Breast epithelium (tissue), 4 donors: ENCODE data around the gene OCA2. TPM values are rescaled to one million over a fixed set of nuclear protein-coding genes. Genes with fewer than 3 reads are reported as not detected.

Experiments used
- DNase-seq, 2 donors: peaks; one replicate each; pipeline ENCODE4 v3.0.0-alpha.2; 2019; ENCODE audit warnings: low spot score in 2 of 2
- H3K27ac ChIP-seq, 2 donors: fragments of 200-600 bp; sonication (generic) in 1 of 2; one replicate each; pipeline ENCODE4 v1.5.1; 2016 to 2019; ENCODE audit warnings: mild to moderate bottlenecking in 1 of 2
- H3K27me3 ChIP-seq, 2 donors: fragments of 200-600 bp; sonication (generic) in 1 of 2; one replicate each; pipeline versions ENCODE4 v1.5.1 to v1.6.0; 2017 to 2019; ENCODE audit warnings: control low read depth in 1 of 2, mild to moderate bottlenecking in 1 of 2
- H3K36me3 ChIP-seq: fragments of 200-600 bp; one replicate; pipeline ENCODE4 v1.5.1; 2019
- H3K4me1 ChIP-seq, 2 donors: fragments of 200-600 bp; sonication (generic); one replicate each; pipeline ENCODE4 v1.5.1; 2016 to 2019; ENCODE audit warnings: control low read depth in 1 of 2
- H3K4me3 ChIP-seq, 3 donors: fragments of 200-600 bp; sonication (generic); 1 replicate in 2 of 3; 2 replicates in 1 of 3; pipeline ENCODE4 v1.5.1; 2016 to 2019; ENCODE audit warnings: mild to moderate bottlenecking in 3 of 3, moderate library complexity in 2 of 3
- H3K9me3 ChIP-seq, 2 donors: fragments of 200-600 bp; sonication (generic) in 1 of 2; one replicate each; pipeline ENCODE4 v1.5.1; 2016 to 2019; ENCODE audit warnings: control low read depth in 1 of 2
- POLR2A ChIP-seq: fragments of 450-650 bp; IDR thresholded peaks from one replicate; pipeline ENCODE4 v1.6.1; 2016; ENCODE audit warnings: antibody characterized with exemption, mild to moderate bottlenecking, moderate library complexity
- POLR2AphosphoS5 ChIP-seq, 3 donors: sonication (generic); formaldehyde crosslinking; IDR thresholded peaks; one replicate each; pipeline ENCODE4 v1.6.1; 2017; ENCODE audit warnings: antibody characterized with exemption in 3 of 3
- intact Hi-C: fragments of 100-400 bp; cut with DNase I; formaldehyde crosslinking; loops from one replicate; pipeline ENCODE4 v1.15.1; 2023; ENCODE audit warnings: low total_unique reads
- total RNA-seq, 3 donors: library from RNA; depleted of rRNA; stranded (reverse); fragments of >200 nt; gene quantifications; one replicate each; pipeline ENCODE4 v1.1.0, GENCODE V29; 2016
- TF ChIP-seq, protein P1 (sequence below), 3 donors: fragments of 450-650 bp; IDR thresholded peaks; one replicate each; pipeline ENCODE4 v1.5.1; 2016 to 2017; ENCODE audit warnings: antibody characterized with exemption in 3 of 3, mild to moderate bottlenecking in 3 of 3, moderate library complexity in 3 of 3

The OCA2 gene
- total RNA-seq, 3 donors from 2014 or later: 0.59 to 0.80 (median 0.66) TPM

DNA sequence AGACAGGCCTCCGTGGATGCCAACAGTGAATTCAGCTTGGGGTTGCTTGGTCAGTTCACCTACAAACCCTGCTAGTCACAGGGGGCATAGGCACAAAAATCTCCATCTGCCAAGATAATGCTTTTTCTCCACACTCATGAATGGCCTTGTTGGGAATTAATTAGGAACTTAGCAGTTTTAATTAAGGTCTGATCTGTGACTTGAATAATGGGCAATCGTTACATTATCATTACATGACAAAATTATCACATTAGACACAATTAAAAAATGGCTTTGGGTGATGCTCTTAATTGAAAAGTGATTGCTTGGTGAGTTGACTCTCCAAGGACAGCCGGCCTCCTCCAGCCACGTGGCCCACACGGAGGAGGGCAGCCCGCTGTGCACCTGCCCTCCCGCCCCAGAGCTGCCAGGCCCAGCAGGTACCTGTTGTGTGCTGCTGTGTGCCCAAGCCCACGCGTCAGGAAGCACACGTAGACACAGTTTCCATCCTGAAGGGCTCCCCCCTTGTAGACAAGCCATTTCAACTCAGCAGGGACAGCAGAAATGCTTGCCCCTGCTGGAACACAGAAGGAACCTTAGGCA is 274.2 kb downstream of the OCA2 start:
- Histone ChIP-seq H3K4me1 (no peaks in the 10 kb centered on the region), H3K27me3 (no peaks in the 10 kb centered on the region), H3K4me3 (no peak overlapping the region), H3K36me3 (no peaks in the 10 kb centered on the region), H3K9me3 (no peaks in the 10 kb centered on the region), H3K27ac (no peak overlapping the region)
- intact Hi-C loops: no loop called here
- no peak for TF ChIP-seq POLR2A
- TF ChIP-seq, protein P1, sequence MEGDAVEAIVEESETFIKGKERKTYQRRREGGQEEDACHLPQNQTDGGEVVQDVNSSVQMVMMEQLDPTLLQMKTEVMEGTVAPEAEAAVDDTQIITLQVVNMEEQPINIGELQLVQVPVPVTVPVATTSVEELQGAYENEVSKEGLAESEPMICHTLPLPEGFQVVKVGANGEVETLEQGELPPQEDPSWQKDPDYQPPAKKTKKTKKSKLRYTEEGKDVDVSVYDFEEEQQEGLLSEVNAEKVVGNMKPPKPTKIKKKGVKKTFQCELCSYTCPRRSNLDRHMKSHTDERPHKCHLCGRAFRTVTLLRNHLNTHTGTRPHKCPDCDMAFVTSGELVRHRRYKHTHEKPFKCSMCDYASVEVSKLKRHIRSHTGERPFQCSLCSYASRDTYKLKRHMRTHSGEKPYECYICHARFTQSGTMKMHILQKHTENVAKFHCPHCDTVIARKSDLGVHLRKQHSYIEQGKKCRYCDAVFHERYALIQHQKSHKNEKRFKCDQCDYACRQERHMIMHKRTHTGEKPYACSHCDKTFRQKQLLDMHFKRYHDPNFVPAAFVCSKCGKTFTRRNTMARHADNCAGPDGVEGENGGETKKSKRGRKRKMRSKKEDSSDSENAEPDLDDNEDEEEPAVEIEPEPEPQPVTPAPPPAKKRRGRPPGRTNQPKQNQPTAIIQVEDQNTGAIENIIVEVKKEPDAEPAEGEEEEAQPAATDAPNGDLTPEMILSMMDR (IDR thresholded peaks at IDR 0.05): no peak
- no peak for TF ChIP-seq POLR2AphosphoS5 (IDR thresholded peaks at IDR 0.05)
- DNase-seq: no peak

DNA sequence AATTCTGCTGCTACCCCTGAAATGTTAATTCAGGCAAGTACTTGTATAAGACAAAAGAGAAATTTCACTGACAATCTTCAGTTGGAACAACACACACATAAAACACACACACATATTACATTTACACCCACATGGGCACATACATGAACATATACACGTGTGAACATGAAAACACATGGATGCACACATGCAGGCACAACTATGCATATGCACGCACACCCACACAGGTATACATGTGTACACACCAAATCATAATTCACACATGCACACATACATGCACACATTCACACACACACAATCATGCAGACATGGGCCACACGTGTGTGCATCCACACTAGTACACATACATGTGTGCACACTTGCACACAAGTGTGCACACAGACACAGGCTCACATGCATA is 277.8 kb downstream of the OCA2 start:
- intact Hi-C loops: no loop called here
- TF ChIP-seq POLR2AphosphoS5 (IDR thresholded peaks at IDR 0.05): no peak
- TF ChIP-seq, protein P1 (IDR thresholded peaks at IDR 0.05): no peak
- no peak for TF ChIP-seq POLR2A

DNA sequence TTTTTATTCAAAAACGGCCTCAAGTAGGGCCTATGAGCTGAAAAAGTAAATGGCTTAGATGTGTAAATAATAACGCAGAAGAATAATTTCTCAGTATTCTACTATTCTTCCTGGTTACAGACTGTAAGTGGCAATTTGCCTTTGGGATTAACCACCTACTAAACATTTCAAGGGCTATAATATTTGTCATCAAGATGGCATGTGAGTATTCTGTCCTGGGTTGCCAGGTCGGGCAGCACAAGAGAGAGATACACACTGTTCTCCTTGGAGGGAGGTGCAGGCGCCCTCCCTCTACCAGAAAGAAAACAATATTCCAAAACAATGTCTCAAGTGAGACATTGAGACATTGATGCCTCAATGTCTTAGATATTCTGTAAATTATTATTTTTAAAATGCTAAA is 278.4 kb downstream of the OCA2 start:
- Histone ChIP-seq H3K27ac (no peak overlapping the region), H3K4me3 (no peak overlapping the region), H3K4me1 (no peaks in the 10 kb centered on the region), H3K36me3 (no peaks in the 10 kb centered on the region), H3K27me3 (no peaks in the 10 kb centered on the region), H3K9me3 (peaks cover 3 to 15% of the 10 kb centered on the region in 2 donors)
- intact Hi-C loops: no loop called here
- TF ChIP-seq POLR2A: no peak
- TF ChIP-seq, protein P1 (IDR thresholded peaks at IDR 0.05): no peak
- no peak for TF ChIP-seq POLR2AphosphoS5 (IDR thresholded peaks at IDR 0.05)
- no peak for DNase-seq

More for the DNA sequence above, 277.8 kb downstream of the OCA2 start:
- no peak overlapping the region for H3K27ac ChIP-seq
- peaks cover 3 to 15% of the 10 kb centered on the region in 2 donors for H3K9me3 ChIP-seq
- H3K27me3 ChIP-seq: no peaks in the 10 kb centered on the region
- no peak overlapping the region for H3K4me3 ChIP-seq
- H3K4me1 ChIP-seq: no peaks in the 10 kb centered on the region
- no peak for DNase-seq
- no peaks in the 10 kb centered on the region for H3K36me3 ChIP-seq

DNA sequence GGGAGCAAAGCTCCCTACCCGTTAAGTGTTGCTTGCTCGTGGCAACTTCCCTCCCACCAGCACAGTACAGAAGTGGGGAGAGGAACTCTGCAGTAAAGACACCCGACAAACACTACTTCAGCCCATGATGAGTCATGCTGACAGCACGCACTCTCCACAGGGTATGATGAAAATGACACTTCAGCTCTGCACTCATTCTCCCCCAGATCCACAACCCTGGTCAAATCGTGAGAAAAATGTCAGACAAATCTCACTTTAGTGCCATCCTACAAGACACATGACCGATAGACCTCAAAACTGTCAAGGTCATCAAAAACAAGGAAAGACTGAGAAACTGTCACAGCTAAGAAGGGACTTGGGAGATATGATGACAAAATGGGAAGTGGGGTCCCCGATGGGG is 278.9 kb downstream of the OCA2 start:
- no peaks in the 10 kb centered on the region for H3K27me3 ChIP-seq
- H3K4me3 ChIP-seq: no peak overlapping the region
- DNase-seq: no peak
- H3K9me3 ChIP-seq: peaks cover 3 to 15% of the 10 kb centered on the region in 2 donors
- no peak overlapping the region for H3K27ac ChIP-seq
- intact Hi-C loops: no loop called here
- TF ChIP-seq, protein P1 (IDR thresholded peaks at IDR 0.05): no peak
- TF ChIP-seq POLR2AphosphoS5 (IDR thresholded peaks at IDR 0.05): no peak
- no peak for TF ChIP-seq POLR2A
- no peaks in the 10 kb centered on the region for H3K4me1 ChIP-seq
- H3K36me3 ChIP-seq: no peaks in the 10 kb centered on the region

DNA sequence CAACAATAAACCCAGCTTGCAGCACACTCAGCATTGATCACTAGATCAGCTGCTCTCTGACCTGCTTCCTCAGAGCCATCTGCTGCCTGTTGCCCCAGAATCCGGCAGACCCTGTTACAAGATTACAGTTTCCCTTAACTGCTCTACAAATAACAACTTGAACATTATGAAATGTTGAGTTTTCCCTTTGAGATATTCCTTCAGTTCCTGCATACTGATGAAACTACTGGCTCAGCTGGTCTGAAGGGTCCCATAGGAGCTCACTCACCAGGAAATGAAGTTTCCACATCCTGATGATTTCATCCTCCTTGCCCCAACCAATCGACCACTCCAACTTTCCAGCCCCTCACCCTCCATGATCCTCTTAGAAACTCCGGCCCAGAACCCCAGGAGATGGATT is 281.9 kb downstream of the OCA2 start:
- peaks cover 3 to 15% of the 10 kb centered on the region in 2 donors for H3K9me3 ChIP-seq
- no peak for TF ChIP-seq POLR2A
- TF ChIP-seq POLR2AphosphoS5 (IDR thresholded peaks at IDR 0.05): no peak
- TF ChIP-seq, protein P1 (IDR thresholded peaks at IDR 0.05): no peak
- no peak overlapping the region for H3K27ac ChIP-seq
- no peak for DNase-seq
- intact Hi-C loops: no loop called here
- H3K4me1 ChIP-seq: no peaks in the 10 kb centered on the region
- no peaks in the 10 kb centered on the region for H3K27me3 ChIP-seq
- no peaks in the 10 kb centered on the region for H3K36me3 ChIP-seq
- no peak overlapping the region for H3K4me3 ChIP-seq
